GM19467 (cell line): ENCODE results near the gene CFAP410.
"Not testable (repeated sequence)": the region's sequence is repeated elsewhere in the genome, so short reads cannot be mapped to it uniquely, and the experiment has no call there.

Source experiments
- ATAC-seq: cut with Tn5 transposase; IDR thresholded peaks from one replicate; pipeline ENCODE4 v1.9.1; 2021; ENCODE audit warnings: mild to moderate bottlenecking, moderate library complexity; ENCODE audit not compliant: unreplicated experiment

Gene CFAP410

GRCh38 chr21:44370027-44370735, 31.0 kb upstream of the CFAP410 start:
- no peak for ATAC-seq

GRCh38 chr21:44368711-44369446, 29.7 kb upstream of the CFAP410 start:
- no peak for ATAC-seq

GRCh38 chr21:44366586-44367211, 27.5 kb upstream of the CFAP410 start:
- ATAC-seq, result no peak

DNA sequence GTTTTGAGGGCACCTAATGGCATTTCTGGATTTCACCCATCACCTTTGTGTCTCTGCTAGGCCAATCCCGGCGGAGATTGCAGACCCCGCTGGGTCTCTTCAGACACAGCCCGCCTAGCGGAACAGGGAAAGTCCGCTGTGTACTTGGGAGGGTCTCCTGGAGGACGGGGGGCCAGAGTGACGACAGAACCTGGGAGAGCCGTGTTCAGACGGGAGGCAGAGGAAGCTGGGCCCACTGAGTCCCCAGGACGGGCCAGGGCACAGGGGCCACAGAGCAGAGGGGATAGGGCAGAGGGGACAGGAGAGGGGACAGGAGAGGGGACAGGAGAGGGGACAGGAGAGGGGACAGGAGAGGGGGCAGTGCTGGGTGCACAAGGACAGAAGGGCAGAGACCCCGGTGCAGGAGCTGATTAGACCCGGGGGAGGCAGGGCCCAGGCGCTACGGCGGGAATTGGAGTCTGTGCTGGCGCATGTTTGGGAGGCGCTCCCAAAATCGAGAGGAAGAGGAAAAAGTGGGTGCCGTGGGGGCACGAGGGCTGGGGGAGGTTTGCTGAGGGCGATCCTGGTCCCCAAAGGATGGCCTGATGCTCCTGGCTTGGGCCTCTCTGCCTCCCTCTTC, 26.9 kb upstream of the CFAP410 start:
- ATAC-seq, result no peak

DNA sequence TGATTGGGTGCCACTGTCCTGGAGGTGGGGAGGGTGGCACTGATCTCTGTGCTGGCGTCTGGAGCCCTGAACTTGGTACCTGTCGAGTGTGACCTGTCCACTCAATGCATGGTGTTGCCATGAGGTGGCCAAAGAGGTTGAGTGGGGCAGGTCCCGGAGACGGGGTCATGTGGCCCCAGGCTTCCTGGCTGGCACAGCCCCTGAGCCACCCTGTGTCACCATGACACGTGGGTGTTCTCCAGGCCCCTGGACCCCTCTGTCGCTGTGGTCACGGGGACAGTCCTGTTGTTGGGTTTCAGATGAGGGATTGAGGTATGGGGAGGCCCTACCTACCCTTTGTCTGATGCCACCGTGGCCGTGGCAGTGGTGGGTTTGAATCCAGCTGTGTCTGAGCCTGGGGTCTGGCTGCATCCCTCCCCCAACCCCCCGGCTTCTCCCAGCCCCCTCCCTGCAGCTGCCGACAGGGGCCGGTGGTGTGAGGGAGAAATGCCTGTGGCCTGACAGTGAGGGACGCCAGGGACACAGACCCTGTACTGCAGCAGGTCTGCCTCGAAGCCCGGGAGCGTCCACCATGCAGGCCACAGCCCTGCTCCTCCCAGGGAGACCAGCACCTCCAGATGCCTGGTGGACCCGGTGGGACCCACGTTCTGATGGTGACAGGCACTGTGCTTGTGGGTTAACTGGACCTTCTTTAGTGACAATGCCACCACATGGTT, 26.2 kb upstream of the CFAP410 start:
- ATAC-seq, result no peak

- ATAC-seq, result no peak
Observed at GRCh38 chr21:44364151-44365053, 25.2 kb upstream of the CFAP410 start.

DNA sequence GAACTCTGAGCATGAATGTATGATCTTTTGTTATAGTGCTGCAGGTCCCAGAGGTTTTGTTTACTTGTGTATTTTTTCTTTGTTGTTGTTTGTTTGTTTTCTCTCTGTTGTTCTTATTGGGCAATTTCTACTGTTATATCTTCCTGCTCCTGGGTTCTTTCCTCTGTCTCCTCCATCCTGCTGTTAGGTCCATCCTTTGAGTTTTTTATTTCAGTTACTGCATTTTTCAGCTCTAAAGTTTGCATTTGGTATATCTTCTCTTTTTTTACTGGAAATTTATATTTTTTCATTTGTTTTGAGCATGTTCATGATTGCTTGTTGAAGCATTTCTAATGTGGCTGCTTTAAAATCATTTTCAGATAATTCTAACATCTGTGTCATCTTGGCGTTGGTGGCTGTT, 24.1 kb upstream of the CFAP410 start:
- no peak for ATAC-seq

GRCh38 chr21:44361903-44362302, 22.7 kb upstream of the CFAP410 start:
- ATAC-seq, result not testable (repeated sequence)

GRCh38 chr21:44360159-44360558, 21.0 kb upstream of the CFAP410 start:
- no peak for ATAC-seq

DNA sequence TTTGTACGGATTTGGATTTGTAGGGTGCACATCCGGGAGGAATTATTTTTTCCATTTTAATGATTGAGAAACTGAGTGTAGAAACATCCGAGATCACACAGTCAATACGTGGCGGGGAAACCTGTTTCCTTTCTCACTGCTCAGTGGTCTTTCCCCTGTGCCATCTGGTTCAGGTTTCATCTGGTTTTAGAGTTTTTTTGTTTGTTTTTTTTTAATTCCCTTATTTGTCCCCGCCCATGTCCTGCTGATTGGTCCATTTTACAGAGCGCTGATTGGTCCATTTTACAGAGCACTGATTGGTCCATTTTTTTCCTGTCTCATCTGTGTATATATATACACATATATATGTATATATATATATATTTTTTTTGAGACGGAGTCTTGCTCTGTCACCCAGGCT, 20.2 kb upstream of the CFAP410 start:
- ATAC-seq, result no peak

DNA sequence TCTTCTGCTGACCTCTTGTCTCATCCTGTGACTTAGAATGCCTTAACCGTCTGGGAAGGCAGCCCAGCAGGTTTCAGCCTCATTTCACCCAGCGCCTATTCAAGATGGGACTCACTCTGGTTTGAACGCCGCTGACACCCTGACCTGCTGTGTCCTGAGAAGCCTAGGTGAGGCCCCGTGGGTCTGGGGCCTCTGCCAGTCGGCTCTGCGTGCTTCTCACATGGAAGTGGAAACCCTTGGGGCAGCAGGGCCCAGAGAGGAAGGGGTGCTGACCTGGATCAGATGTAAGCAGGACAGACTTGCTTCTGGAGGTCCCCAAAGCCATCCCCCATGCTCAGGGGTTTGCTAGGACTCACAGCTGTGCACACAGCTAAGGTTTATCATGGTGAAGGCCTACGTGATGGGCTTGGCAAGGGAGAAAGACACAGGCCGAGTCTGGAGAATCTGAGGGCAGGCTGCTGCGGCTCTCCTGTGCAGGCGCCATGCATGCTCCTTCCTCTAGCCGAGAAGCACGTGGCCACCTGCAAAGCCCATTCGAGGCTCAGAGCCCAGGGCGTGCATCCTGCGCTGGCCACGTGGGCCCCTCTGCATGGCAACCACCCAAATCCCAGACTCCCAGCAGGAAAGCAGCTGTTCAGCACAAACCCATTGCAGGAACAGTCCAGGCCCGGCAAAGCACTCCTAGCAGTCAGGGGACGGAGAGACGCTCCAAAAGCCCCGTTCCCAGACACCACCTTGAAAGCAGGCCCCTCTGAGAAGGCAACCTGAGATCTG, 18.1 kb upstream of the CFAP410 start:
- ATAC-seq, result no peak

GRCh38 chr21:44356636-44357035, 17.4 kb upstream of the CFAP410 start:
- no peak for ATAC-seq

- no peak for ATAC-seq
Observed at GRCh38 chr21:44356160-44356559, 17.0 kb upstream of the CFAP410 start.

DNA sequence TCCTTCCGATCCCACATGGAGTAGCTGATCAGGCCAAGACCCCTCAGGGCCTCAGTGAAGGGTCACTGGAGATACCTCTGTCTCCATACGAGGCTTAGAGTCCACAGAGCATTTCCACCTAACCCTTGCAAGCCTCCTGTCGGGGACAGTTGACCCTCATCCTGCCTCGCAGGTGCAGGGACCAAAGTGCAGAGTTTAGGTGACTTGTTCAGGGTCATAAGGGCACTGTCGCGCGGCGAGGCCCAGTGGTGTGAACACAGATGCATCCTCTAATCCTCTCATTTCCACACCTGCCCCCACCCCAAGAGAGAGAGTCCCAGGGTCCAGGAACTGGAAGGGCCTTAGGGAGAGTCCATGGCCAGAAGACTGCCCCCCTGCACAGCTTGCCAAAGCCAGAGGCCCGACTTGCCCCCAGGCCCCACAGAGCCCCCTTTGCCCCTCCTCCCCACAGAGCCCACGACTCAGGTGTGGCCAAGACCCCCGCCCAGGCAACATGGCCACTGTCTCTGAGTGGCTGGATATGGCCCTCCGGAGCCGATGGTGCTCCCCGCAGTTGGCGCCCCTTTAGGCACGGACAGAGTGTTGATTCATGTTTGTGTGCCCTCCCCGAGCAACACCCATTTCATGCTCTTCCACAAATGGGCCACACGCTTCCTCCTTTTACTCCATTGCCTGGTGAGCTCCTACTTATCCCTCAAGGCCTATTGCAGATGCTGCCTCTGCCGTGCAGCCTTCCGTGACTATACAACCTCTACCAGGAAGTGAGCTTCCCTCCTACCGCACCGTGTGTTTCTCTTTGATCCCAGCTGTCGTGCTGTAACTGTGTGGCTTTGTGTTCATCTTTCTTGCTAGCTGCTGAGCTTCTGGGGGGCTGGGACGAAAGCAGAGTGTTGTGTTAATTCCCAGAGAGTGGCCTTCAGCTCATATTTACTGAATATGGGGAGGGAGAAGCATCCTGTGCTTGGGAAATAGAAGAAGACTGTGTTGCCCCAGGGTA, 15.9 kb upstream of the CFAP410 start:
- no peak for ATAC-seq

GRCh38 chr21:44354001-44354405, 14.8 kb upstream of the CFAP410 start:
- no peak for ATAC-seq

GRCh38 chr21:44353191-44353970, 14.2 kb upstream of the CFAP410 start, which contains the start of gene TRPM2:
Gene TRPM2, plus strand, starts transcription at chr21:44353621. Its CDS starts 80 bp downstream, at chr21:44353701.
- ATAC-seq, result no peak

GRCh38 chr21:44352253-44352860, 13.2 kb upstream of the CFAP410 start:
- no peak for ATAC-seq
